GM19467 (cell line): Measurements from ENCODE around the gene YIPF6.
"Not testable (repeated sequence)": the region's sequence is repeated elsewhere in the genome, so short reads cannot be mapped to it uniquely, and the experiment has no call there.

Experiments
- ATAC-seq: cut with Tn5 transposase; IDR thresholded peaks from one replicate; pipeline ENCODE4 v1.9.1; 2021; ENCODE audit warnings: mild to moderate bottlenecking, moderate library complexity; ENCODE audit not compliant: unreplicated experiment

YIPF6 gene, protein sequence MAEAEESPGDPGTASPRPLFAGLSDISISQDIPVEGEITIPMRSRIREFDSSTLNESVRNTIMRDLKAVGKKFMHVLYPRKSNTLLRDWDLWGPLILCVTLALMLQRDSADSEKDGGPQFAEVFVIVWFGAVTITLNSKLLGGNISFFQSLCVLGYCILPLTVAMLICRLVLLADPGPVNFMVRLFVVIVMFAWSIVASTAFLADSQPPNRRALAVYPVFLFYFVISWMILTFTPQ

DNA sequence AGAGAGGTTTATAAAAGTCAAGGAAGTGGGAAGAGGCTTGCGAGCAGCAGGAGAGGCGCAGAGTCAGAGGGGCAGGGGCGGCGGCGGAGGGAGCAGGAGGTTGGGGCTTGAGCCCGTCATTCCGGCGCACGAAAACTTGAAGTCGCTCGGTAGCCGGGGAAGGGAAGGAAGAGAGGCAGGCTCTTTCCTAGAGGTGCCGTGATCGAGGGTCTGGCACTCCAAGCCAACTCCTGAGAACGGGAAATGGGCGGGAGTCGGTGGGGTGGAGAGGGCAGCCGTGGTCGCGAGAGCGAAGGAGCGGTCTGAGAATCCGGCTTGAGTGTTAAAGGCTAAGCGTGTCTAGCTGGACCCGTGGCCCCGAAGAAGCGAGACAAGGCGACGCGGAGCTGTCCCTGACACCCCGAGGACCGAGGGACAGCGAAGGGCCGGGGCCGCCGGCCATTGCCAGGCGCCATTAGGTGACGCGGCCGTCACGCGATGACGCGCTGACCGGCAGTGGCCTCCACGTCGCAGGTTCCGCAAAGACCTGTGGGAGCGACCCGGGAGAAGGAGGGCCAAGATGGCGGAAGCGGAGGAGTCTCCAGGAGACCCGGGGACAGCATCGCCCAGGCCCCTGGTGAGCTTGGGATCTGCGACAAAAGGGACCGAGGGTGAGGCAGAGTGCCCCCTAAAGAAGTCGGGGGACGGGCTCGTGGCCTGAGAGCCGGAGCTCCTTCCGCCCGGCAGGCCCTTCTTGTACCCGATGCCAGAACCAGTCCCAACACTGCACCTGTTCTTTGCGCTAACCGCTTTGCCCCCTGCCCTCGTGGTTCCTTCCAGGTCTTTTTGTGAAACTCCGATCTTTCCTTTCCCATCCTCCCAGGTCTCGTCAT is at the start of gene YIPF6:
TSS of gene YIPF6 (plus strand) at position 544 of the 872 bp plus-strand sequence. CDS start at position 560, 16 bp downstream.
- ATAC-seq: peak; percentile 97

DNA sequence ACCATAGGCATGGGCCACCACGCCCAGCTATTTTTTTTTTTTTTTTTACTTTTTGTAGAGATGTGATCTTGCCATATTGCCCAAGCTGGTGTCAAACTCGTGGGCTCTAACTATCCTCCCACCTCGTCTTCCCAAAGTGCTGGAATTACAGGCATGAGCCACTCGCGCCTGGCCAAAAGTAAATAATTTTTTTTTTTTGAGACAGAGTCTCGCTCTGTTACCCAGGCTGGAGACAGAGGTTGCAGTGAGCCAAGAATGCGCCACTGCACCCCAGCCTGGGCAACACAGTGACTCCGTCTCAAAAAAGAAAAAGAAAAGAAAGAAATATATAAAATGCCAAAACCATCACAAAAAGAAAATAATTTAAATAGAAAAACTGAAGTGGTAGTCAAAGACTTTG is 47.1 kb upstream of the YIPF6 start:
- ATAC-seq: no peak

DNA sequence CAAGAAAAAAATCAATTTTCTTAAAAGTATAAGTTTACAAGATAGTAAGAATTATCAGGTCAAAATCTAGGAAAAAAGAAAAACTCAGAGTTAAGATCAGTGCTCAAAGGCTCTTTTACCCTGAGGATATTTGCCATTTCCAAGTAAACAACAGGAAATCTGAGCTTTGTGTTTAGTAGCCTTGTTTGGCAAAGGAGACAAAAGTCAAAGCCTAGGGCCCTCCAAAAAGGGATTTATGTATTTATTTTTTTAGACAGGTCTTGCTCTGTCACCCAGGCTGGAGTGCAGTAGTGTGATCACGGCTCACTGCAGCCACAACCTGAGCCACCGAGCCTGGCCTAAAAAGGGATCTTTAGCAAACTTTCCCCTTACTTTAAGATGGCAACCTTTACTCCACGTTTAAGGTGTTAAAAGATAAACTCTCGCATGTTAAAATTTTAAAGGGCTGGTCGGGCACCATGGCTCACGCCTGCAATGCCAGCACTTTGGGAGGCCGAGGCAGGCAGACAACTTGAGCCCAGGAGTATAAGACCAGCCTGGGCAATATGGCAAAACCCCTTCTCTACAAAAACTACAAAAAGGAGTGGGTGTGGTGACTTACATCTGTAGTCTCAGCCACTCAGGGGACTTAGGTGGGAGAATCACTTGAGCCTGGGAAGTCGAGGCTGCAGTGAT is 44.2 kb upstream of the YIPF6 start:
- ATAC-seq: no peak

DNA sequence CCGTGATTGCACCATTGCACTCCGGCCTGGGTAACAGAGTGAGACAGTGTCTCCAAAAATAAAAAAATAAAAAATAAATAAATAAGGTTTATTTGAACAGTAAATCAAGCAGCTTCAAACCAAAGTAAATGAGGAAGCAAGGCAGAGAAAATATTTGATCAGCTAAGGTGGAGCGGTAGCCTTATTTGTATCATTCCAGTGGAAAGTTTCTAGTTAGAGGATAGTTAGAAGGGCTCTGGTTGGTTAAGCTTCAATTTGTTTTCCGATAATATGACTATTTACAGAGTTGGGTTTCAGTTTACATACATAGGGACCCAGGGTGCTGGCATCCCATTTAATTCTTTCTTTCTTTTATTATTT is 43.7 kb upstream of the YIPF6 start:
- ATAC-seq: no peak

GRCh38 chrX:68461093-68461492 is 37.8 kb upstream of the YIPF6 start:
- no peak for ATAC-seq

DNA sequence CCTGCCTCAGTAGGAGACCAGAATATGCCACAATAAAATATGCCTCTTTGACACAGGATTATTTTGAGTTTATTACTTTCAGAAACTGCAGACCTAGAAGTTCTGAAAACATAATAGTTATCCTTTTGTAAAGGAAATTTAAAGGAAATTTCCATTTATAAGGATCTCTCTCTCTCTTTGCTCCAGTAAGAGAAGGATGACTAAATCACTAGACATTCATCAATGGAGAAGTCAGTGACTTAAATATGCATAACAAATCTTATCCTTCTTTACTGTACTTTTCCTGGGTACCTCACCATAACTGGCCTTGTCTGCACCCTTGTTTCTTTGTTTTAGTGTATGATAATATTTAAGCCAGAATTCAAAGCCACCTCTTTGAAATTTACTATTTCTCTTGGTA is 37.3 kb upstream of the YIPF6 start:
- no peak for ATAC-seq

GRCh38 chrX:68462197-68462596 is 36.7 kb upstream of the YIPF6 start:
- ATAC-seq: no peak

GRCh38 chrX:68462653-68463052 is 36.2 kb upstream of the YIPF6 start:
- peak; percentile 69 for ATAC-seq

GRCh38 chrX:68463880-68464279 is 35.0 kb upstream of the YIPF6 start:
- no peak for ATAC-seq

GRCh38 chrX:68464796-68465195 is 34.1 kb upstream of the YIPF6 start:
- no peak for ATAC-seq

- ATAC-seq: no peak
Measured at GRCh38 chrX:68480969-68481368, 17.9 kb upstream of the YIPF6 start.

GRCh38 chrX:68486198-68486597 is 12.7 kb upstream of the YIPF6 start:
- not testable (repeated sequence) for ATAC-seq

- ATAC-seq: no peak
Measured at GRCh38 chrX:68487254-68487653, 11.6 kb upstream of the YIPF6 start.

DNA sequence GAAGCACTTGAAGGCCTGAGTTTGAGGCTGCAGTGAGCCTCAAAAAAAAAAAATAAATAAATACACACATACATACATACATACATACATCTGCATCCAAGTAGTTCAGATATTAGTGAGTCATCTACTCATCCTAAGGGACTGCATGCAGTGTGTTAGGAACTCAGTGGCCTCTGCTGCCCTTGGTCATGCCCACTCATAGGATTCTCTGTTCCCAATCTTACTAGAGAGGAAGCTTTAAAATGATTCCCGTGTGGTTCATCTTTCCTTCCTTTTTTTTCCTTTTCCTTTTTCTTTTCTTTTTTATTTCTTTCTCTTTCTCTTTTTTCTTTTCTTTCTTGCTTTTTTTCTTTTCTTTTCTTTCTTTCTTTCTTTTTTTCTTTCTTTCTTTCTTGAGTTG is 10.9 kb upstream of the YIPF6 start:
- no peak for ATAC-seq

GRCh38 chrX:68488657-68489056 is 10.2 kb upstream of the YIPF6 start:
- ATAC-seq: no peak

DNA sequence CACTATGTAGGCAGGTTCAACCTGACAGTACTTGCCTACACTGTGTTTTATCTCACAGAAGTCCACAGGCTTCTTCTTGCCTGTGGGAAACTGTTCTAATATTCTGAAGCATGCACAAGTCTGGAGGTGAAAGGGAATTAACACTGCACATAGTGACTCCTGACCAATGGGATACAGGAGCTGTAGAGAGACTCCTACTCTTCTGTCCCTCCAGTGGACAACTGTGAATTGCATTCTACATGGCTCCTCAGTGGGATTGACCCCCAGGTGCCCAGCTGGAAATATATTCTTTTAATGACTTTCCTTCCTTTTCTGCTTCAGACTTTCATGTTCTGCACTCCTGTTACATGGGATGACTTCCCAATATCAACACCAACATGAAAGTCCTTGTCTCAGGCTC is 8.2 kb upstream of the YIPF6 start:
- ATAC-seq: peak; percentile 71

DNA sequence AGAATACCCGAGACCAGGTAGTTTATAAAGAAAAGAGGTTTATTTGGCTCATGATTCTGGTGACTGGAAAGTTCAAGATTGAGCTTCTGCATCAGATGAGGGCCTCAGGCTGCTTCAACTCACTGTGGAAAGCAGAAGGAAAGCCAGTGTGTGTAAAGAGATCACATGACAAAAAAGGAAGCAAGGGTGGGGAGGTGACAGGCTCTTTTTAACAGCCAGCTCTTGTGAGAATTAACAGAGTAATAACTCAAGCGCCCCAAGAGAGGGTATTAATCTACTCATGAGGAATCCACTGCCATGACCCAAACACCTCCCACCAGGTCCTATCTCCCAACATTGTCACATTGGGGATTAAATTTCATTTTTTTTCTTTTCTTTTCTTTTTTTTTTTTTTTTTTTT is 6.3 kb upstream of the YIPF6 start:
- no peak for ATAC-seq

- ATAC-seq: not testable (repeated sequence)
Measured at GRCh38 chrX:68493776-68494175, 5.1 kb upstream of the YIPF6 start.

DNA sequence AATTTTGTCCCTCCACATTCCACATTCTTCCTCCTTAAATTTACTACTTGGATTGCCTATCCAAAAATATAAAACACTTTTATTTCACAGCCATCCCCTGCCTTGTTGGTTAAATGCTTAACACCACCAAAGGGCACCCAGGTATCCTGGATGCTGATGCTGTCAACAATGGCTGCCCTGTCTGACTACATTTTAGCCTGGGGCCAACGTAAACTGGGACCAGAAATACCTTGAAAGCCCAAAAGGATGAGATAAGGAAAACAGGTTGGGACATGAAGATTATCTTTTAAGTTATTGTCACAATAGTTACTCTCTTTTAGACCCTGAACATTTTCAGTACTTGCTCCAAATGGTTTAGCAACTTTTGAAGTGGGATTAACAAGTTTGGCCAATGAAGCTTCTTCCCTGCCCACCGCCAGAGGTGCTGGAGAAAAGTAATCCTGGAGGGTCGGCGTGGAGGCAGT is 775 bp upstream of the YIPF6 start:
- ATAC-seq: no peak

GRCh38 chrX:68499543-68500504 is 973 bp downstream of the YIPF6 start:
- no peak for ATAC-seq
